A549 treated with AZD9567 at 1 μM for 4 hours (cell line): Measurements from ENCODE around the gene TMEM223. TPM values are rescaled to one million over a fixed set of nuclear protein-coding genes. Genes with fewer than 3 reads are reported as not detected.

Experiments used
- total RNA-seq: library from RNA; stranded (reverse); fragments of 200-300 nt; extraction: Qiagen RNA extraction; gene quantifications from 5 replicates; pipeline ENCODE4 v1.2.3, GENCODE V29; 2022; ENCODE audit not compliant: insufficient read depth

TMEM223 gene, protein sequence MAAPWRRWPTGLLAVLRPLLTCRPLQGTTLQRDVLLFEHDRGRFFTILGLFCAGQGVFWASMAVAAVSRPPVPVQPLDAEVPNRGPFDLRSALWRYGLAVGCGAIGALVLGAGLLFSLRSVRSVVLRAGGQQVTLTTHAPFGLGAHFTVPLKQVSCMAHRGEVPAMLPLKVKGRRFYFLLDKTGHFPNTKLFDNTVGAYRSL
- total RNA-seq: 20.3 to 33.0 TPM (median 29.3 TPM) in 5 replicates

DNA sequence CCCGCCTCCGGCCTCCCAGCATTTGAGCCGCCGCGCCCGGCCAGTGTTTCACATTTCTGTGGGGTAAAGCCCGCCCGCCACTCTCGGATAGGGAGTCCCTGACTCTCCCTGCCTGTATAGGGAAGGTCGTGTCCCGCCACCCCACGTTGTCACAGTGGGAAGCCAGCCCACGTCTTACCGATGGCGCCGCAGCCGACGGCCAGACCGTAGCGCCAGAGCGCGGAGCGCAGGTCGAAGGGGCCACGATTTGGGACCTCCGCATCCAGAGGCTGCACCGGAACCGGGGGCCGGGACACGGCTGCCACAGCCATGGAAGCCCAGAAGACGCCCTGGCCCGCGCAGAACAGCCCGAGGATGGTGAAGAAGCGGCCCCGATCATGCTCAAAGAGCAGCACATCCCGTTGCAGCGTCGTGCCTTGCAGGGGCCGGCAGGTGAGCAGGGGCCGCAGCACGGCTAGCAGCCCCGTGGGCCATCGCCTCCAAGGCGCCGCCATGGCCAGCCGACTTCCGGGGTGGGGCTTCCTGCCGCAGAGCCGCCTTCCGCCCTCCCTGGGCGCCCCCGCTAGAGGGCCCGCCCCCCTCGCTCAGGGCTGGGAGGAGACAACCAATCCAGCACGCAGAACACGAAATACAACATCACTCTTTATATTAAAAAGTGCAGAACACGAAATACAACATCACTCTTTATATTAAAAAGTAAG, at the start of gene TMEM223:
Gene TMEM223, minus strand, starts transcription at position 506 of the 701 bp plus-strand sequence. Its CDS starts 12 bp downstream, at position 494.

DNA sequence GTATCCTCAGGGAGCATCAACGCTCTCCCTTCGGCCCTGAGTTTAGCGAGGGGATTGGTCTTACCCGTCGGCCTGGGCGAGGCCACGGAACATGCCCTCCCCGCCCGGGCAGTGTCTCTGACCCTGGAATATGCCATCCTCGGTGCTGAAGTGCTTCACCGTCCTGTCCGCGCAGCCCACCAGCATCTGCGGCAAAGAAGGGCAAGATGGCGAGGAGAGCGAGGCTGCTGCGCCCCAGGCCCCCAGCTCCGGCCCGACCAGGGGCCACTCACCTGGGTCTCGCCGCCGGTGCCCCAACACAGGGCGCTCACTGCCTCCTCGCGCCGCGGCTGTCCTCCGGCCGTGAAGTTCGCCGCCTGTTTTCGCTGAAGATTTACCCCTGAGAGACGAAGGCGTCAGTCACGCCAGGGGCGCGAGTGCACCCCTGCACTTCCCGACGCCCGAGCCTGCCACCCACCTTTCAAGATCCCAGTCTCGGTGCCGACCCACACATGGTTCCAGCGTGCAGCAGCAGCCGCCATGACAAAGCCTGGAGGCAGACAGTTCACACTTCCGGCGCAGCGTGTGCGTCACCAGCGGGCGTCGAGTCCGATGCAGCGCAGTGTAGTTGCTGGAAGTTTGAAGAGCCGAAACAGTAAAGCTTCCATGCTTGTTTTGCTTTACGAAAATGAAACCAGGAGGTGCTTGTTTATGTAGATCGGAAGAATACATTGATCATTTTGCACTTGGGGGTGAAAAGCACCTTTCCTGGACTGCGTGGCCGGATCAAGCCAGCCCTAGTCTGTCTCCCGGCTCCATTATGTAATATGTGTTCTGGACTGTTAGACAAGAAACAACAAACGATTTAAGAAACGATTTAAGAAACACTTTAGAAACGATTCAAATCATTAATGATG, 47.5 kb upstream of the TMEM223 start, which contains the start of gene WDR74:
Gene WDR74, minus strand, starts transcription at position 541 of the 896 bp plus-strand sequence. Its CDS starts 20 bp downstream, at position 521.

DNA sequence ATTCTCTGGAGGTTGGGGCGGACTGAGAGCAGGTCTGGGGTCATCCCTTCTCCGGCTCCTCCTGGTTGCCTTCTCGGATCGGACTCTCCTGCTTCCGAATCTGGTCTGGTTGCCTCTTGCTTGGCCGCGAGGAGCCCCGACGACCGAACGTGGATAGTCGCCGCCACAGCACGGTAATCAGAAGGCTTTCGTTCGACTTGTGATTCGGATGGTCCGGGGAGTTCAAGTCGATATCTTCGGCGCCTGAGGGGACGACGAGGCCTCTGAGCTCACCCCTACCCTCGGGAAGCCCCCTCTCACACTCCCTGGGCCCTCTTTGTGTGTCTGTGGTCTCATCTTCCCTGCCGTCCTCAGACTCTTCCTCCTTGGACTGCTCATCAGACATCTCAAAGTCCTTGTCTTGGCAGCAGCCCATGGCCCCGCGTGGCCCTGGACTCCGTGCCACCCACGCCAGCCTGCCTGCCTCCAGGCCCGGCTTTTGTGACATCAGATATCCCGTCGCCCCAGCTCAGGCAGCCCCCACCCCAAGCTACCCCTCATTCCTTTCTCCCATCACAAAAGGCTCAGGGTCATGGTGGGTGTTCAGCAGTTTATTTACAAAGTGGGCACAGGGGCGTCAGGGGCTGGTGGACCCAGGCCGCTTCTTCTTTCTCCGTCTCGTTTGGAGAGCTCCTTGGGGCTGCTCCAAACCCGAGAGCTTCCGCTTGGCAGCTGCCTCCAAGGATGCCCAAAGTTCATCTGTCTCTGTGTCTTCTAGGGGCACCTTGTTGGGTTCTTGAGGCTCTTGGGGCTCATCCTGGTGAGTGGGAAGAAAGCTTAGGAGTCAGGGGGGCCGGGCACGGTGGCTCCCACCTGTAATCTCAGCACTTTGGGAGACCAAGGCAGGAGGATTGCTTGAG, 40.8 kb upstream of the TMEM223 start, which contains the start of gene TEX54:
Gene TEX54, minus strand, starts transcription at position 506 of the 899 bp plus-strand sequence.

DNA sequence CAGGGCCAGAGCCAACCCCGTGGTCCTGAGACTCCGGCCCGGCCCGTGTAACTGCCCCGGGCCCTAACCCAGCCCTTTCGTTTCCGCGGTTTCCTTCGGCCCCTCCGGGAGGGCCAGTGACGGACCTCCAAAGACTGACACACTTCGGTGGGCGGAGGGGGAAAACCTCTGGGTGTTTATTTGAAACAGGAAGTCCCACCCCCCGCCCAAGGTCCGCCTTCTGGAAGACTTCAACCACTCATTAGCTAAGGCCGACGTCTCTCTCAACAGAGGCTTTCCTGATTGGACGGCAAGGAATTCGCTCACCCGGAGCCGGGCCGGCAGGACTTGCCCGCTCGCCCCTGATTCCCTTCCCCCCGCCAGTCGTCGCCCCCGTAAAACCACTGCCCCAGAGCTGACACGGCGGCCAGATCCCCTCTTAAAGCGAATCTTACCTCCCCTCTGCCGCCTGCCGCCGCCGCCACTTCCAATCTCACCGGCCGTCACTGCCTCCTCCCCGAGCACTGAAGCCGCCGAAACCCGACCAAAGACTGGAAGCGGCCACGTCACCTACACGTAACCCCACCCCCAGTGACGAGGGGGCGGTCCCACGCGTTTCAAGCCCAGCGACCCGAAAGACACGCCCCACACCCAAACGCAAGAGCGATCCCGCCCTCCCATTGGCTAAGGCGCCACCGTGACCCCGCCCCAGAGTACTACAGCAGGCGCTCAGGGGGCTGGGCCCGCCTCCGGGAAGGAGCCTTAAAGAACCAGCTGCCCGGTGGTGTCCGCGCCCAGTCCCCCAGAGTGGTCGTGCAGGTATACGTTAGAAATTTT, 39.9 kb upstream of the TMEM223 start, which contains the start of gene STX5:
Gene STX5, minus strand, starts transcription at position 532 of the 816 bp plus-strand sequence. CDS start 808 bp downstream, outside the sequence.

DNA sequence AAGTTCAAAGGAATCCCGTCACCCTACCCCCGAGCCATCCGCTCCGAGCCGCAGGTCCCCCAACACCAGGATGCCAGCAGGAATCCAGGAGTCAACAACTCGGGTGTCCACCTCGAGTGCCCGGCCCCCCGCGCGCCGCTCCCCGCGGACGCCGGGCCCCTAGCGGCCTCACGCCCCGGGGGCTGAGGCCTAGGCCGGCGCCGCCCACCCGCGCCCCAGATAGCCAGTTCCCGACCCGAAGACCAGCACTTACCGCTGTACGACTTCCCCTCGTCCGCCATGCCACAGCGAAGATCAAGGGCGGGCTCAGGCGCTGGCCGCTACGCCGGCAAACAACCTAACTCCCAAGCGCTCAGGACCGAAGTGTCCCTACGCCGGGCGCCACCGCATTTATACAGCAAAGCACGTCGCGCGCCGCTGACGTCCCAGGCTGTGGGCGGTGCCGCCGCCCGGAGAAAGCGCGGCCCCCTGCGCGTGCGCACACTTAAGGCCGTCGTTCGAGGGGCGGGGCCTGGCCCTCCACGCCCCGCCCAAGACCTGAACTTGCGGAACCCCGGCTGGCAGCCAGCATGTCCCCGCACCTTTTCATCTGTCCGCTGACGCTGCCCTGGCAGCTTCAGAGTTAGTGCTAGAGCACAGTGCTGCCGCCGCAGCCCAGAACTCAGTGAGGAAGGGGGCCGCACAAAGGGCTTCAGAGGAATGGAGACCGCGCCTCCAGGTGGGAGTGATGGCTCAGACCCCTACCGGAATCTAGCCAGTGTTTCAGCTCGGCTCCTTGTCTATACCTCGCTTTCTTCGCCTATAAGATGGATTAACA, 13.5 kb upstream of the TMEM223 start, which contains the start of gene NXF1:
Gene NXF1, minus strand, starts transcription at position 365 of the 817 bp plus-strand sequence. Its CDS starts 84 bp downstream, at position 281.

DNA sequence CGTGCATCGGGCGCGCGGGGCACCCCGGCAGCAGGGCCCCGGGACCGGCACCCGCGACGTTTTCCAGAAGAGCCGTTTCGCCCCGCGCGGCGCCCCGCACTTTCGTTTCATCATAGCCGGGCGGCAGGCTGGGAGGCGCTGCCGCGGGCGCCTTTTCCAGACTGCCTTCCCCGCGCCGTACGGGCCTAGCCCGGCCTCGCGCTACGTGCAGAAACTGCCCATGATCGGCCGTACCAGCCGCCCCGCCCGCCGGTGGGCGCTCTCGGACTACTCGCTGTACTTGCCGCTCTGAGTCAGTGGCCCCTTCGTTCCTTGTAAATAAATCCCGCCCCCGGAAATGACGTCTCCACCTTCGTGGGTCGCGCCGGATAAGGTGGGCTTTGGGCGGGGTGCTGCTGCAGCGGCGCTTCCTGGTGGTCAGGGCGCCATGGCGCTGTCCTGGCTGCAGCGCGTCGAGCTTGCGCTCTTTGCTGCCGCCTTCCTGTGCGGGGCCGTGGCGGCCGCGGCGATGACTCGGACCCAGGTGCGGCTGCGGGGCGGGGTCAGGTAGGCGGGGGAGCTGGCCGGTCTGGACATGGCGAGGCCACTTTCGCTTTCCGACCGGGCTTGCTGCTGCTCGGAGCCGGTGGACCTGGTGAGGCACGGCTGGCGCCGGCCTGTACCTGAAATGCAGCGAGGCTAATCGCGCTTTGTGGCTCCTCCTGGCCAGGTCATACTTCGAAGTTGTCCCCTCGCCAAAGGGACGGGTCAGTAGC, 4.6 kb downstream of the TMEM223 start, which contains the start of gene TMEM179B:
Gene TMEM179B, plus strand, starts transcription at position 398 of the 755 bp plus-strand sequence. Its CDS starts 30 bp downstream, at position 428.

DNA sequence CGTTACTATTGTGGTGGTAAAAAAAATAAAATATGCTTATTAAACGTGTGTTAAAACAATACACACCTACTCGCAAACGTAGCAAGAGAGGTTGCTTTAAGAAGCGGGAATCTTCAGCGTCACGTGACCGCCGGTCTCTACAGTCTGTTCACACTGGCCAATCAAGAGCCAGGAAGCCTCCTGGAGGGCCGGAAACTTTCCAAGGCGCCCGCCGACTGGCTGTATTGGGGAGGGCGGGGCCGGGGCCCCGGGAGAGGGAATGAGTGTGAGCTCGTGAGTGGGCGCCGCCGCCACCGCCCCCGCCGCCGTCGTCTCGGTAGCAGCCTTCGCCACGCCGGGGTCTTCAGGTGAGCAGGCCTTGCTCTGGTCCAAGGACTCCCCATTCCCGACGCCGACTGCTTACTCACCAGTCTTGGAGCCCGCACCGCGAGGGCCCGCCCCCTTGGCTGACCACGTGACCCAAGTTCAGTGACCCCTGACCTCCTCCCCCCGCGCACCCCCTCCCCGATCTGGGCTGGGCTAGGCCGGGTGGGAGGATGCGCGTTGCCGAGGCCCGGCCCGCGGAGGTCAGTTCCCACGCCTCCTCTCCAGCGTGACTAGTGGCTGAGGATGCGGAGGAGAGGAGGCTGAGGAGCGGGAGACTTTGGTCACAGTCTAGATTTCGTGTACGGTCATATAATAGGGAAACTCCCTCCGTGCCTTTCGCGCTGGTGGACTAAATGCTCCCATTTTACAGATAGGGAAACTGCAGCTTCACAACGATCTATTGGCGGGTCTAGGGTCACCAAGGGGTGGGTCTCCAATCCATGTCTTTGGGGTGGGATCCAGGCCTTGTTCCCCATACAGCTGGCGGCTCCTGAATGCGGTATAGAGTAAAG, 20.4 kb downstream of the TMEM223 start, which contains the start of gene TAF6L:
Gene TAF6L, plus strand, starts transcription at position 253 of the 878 bp plus-strand sequence. CDS start 4,388 bp downstream, outside the sequence.

DNA sequence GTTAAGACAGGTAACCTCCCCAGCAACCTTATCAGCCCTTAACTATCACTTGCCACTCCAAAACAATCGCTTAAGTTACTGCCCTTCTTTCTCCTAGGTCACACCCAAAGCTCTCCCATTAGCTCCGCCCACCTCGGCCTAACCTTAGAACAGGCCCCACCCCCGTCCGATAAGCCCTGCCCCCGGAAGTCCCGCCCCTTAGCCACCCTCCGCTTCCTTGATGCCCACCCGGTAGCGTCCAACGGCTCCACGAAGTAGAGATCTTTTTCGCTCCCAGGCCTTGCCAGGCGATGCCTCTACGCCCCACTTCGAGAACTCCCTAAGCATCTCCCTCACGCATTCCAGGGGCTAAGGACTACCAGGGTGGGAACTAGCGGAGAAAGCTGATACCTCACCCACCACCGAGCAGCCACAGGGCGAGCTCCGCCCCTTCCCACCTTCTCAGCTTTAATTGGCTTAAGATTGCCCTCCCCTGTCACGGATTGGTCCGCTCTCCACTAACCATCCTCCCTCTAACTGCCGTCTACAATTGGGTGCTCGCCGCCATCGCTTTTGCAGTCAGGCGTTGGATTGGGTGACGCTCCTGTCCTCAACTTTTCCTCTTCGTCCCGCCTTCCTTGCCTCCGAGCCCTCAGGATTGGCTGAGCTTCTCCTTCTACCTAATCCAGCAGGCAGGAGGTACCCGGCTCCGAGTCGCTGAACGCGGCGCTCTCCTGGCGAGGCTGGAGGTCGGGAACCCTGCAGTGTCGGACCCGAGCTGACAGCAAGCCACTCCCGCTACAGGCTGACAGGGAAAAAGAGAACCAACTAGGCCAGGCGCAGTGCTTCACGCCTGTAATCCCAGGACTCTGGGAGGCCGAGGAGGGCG, 37.8 kb downstream of the TMEM223 start, which contains the start of gene ZBTB3:
Gene ZBTB3, minus strand, starts transcription at position 425 of the 868 bp plus-strand sequence. CDS start 496 bp downstream, outside the sequence.

Other genes starting within 250 kb of the TMEM223 start
- gene AHNAK, start 245.2 kb downstream of the TMEM223 start, total RNA-seq: 302 to 368 TPM (median 355 TPM) in 5 replicates
- gene EEF1G, start 218.1 kb downstream of the TMEM223 start, total RNA-seq: 1,906 to 2,030 TPM (median 1,958 TPM) in 5 replicates
- gene TUT1, start 200.5 kb downstream of the TMEM223 start, total RNA-seq: 11.0 to 17.1 TPM (median 16.1 TPM) in 5 replicates
- gene MTA2, start 190.1 kb downstream of the TMEM223 start, total RNA-seq: 78.1 to 84.0 TPM (median 82.0 TPM) in 5 replicates
- gene EML3, start 179.2 kb downstream of the TMEM223 start, total RNA-seq: 19.0 to 24.5 TPM (median 22.2 TPM) in 5 replicates
- gene ROM1, start 178.7 kb downstream of the TMEM223 start, total RNA-seq: 1.6 to 4.0 TPM (median 3.3 TPM) in 5 replicates
- 31.5 to 62.5 TPM (median 57.4 TPM) in 5 replicates for gene B3GAT3, start 170.0 kb downstream of the TMEM223 start, total RNA-seq
- gene GANAB, start 145.4 kb downstream of the TMEM223 start, total RNA-seq: 235 to 274 TPM (median 257 TPM) in 5 replicates
- gene INTS5, start 138.7 kb downstream of the TMEM223 start, total RNA-seq: 23.9 to 26.5 TPM (median 25.3 TPM) in 5 replicates
- 105 to 143 TPM (median 136 TPM) in 5 replicates for gene C11orf98, start 126.8 kb downstream of the TMEM223 start, total RNA-seq
- 13.6 to 21.8 TPM (median 18.4 TPM) in 5 replicates for gene CSKMT, start 126.7 kb downstream of the TMEM223 start, total RNA-seq
- gene UQCC3, start 120.3 kb downstream of the TMEM223 start, total RNA-seq: 19.0 to 37.4 TPM (median 35.6 TPM) in 5 replicates
- 2.6 to 5.1 TPM (median 4.1 TPM) in 5 replicates for gene LBHD1, start 119.7 kb downstream of the TMEM223 start, total RNA-seq
- gene UBXN1, start 112.9 kb downstream of the TMEM223 start, total RNA-seq: 86.8 to 127 TPM (median 119 TPM) in 5 replicates
- gene LRRN4CL, start 102.5 kb downstream of the TMEM223 start, total RNA-seq: 0.06 to 0.13 TPM (median 0.10 TPM) in 4 of 5 replicates, not detected in the other
- gene BSCL2, start 84.6 kb downstream of the TMEM223 start, total RNA-seq: 42.8 to 90.9 TPM (median 77.6 TPM) in 5 replicates
- 0.09 TPM in 1 of 5 replicates, not detected in the others for gene GNG3, start 84.3 kb downstream of the TMEM223 start, total RNA-seq
- gene HNRNPUL2, start 64.5 kb downstream of the TMEM223 start, total RNA-seq: 37.9 to 42.5 TPM (median 40.9 TPM) in 5 replicates
- gene TTC9C, start 63.5 kb downstream of the TMEM223 start, total RNA-seq: 30.4 to 50.8 TPM (median 32.7 TPM) in 5 replicates
- gene ZBTB3, start 37.8 kb downstream of the TMEM223 start, total RNA-seq: 1.0 to 2.9 TPM (median 1.3 TPM) in 5 replicates
- gene POLR2G, start 30.4 kb downstream of the TMEM223 start, total RNA-seq: 165 to 192 TPM (median 183 TPM) in 5 replicates
- 14.2 to 15.2 TPM (median 14.7 TPM) in 5 replicates for gene TAF6L, start 20.6 kb downstream of the TMEM223 start, total RNA-seq
- 66.2 to 95.9 TPM (median 86.1 TPM) in 5 replicates for gene TMEM179B, start 4.6 kb downstream of the TMEM223 start, total RNA-seq
- 59.2 to 67.6 TPM (median 64.3 TPM) in 5 replicates for gene NXF1, start 13.4 kb upstream of the TMEM223 start, total RNA-seq
- gene STX5, start 40.0 kb upstream of the TMEM223 start, total RNA-seq: 18.0 to 29.8 TPM (median 27.4 TPM) in 5 replicates
- gene TEX54, start 40.8 kb upstream of the TMEM223 start, total RNA-seq: not detected in 5 replicates
- 56.0 to 86.0 TPM (median 83.4 TPM) in 5 replicates for gene WDR74, start 47.6 kb upstream of the TMEM223 start, total RNA-seq
- 779 to 1,086 TPM (median 990 TPM) in 5 replicates for gene SLC3A2, start 88.9 kb upstream of the TMEM223 start, total RNA-seq
- 0.03 to 0.06 TPM (median 0.03 TPM) in 3 of 5 replicates, not detected in the others for gene CHRM1, start 129.4 kb upstream of the TMEM223 start, total RNA-seq
- gene SLC22A6, start 193.0 kb upstream of the TMEM223 start, total RNA-seq: not detected in 5 replicates
- gene SLC22A8, start 223.8 kb upstream of the TMEM223 start, total RNA-seq: not detected in 5 replicates